Activated T-cell treated with anti-CD3 and anti-CD28 coated beads, Interleukin-2, amount 50 U/mL, for 72 hours (primary cell): ENCODE data around the gene EPAS1. TPM values are rescaled to one million over a fixed set of nuclear protein-coding genes. Genes with fewer than 3 reads are reported as not detected.
A peak's percentile ranks its signal among the peaks of the same experiment; 100 is the strongest.

Experiments
- ATAC-seq, 2 donors: fragments of 150-1000 bp; cut with Tn5 transposase; replicated peaks in 1 of 2; 2 replicates each; pipeline ENCODE4 v1.10.0; 2021; ENCODE audit warnings: moderate library complexity in 2 of 2, mild to moderate bottlenecking in 1 of 2
- DNase-seq, 2 donors: peaks; one replicate each; pipeline ENCODE4 v3.0.0; 2021 to 2022; ENCODE audit warnings: mixed read lengths in 1 of 2
- H3K27ac Mint-ChIP-seq: one replicate; pipeline ENCODE4 v1.8.0; 2022; ENCODE audit warnings: mild to moderate bottlenecking, moderate library complexity, mixed read lengths
- H3K27me3 Mint-ChIP-seq: one replicate; pipeline ENCODE4 v1.8.0; 2022; ENCODE audit warnings: low read depth, mixed read lengths
- H3K36me3 Mint-ChIP-seq, 2 donors: one replicate each; pipeline ENCODE4 v1.8.0; 2022; ENCODE audit warnings: mixed read lengths in 2 of 2, mild to moderate bottlenecking in 1 of 2; ENCODE audit not compliant: insufficient read depth in 2 of 2
- H3K4me1 Mint-ChIP-seq: one replicate; pipeline ENCODE4 v1.8.0; 2022; ENCODE audit warnings: low read depth, mixed read lengths
- H3K4me3 Mint-ChIP-seq, 2 donors: one replicate each; pipeline ENCODE4 v1.8.0; 2022; ENCODE audit warnings: mild to moderate bottlenecking in 2 of 2, mixed read lengths in 2 of 2, moderate library complexity in 2 of 2
- H3K9me3 Mint-ChIP-seq, 2 donors: one replicate each; pipeline ENCODE4 v1.8.0; 2022; ENCODE audit warnings: mixed read lengths in 2 of 2
- total RNA-seq, 2 donors: library from RNA; stranded (reverse); gene quantifications; one replicate each; pipeline ENCODE4 v1.2.3, GENCODE V29; 2022

The EPAS1 gene
- total RNA-seq, 2 donors from 2014 or later: 50.8 to 219 TPM

DNA sequence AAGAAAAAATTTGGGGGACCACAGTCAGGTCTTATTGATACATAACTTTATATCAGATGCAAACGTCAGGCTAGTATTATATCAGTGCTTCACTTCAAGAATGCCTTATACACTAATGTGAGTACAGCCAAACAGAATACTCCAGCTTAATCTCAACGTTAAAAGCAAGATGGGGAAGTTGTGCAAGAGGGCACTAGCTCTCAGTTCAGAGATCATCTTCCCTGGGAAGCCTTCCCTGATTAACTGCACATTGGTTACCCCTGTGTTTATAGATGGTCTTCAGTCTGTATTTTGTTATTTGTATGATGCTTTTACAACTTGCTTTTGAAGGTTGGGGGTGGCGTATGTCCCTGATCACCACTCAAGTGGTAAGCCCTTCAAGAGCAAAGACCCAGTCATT lies 11.4 kb downstream of the EPAS1 start:
- Mint-ChIP-seq H3K27ac (no peak overlapping the region), H3K4me1 (peaks cover 28% of the 10 kb centered on the region), H3K27me3 (peaks cover 52% of the 10 kb centered on the region), H3K9me3 (peaks cover 1 to 6% of the 10 kb centered on the region in 2 donors), H3K36me3 (peaks cover 0 to 5% of the 10 kb centered on the region in 2 donors), H3K4me3 (no peak overlapping the region)
- DNase-seq: no peak
- no peak for ATAC-seq

DNA sequence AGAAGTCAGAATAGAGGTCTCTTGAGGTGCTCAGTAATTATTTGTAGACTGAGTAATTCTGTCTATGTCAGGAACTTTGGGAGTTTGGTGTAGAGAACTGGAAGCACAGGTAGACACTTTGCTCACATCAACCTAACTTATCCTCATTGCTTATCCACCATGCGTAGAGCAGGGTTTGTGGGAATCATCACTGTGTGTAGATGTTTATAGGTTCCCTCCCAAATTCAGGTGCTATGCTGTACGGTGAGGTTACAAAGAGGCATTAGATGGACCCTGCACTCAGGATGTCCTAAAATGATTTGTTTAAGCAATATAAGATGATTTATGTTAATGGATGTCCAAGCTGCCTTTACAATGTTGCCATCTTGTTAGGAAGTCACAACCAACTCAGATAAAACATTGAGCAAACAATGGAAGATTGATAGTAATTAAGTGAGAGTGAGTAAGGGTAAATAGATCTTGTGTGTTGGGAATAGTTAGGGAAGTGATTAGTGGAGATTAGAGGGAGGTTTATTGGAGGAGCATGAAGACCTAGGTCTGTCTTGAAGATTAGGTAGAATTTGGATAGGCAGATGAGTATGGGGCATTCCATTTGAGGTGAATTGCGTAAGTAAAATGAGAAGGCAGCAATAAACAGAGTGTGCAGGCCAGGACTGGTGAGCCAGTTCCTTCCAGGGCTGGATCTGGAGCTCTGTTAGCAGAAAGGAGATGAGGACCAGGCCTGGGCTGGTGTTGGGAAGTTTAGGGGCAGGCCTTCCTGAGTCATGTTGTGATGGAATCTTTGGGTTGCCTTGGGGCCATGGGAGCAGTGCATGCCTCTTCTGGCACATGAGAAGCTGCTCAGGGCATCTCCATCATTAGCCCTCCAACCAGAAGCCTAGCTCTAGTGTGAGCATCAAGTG lies 12.1 kb downstream of the EPAS1 start:
- peaks cover 22% of the 10 kb centered on the region for H3K4me1 Mint-ChIP-seq
- peaks cover 1 to 6% of the 10 kb centered on the region in 2 donors for H3K9me3 Mint-ChIP-seq
- peaks cover 46% of the 10 kb centered on the region for H3K27me3 Mint-ChIP-seq
- DNase-seq: no peak
- ATAC-seq: no peak
- H3K4me3 Mint-ChIP-seq: no peak overlapping the region
- H3K36me3 Mint-ChIP-seq: peaks cover 0 to 5% of the 10 kb centered on the region in 2 donors
- H3K27ac Mint-ChIP-seq: no peak overlapping the region

DNA sequence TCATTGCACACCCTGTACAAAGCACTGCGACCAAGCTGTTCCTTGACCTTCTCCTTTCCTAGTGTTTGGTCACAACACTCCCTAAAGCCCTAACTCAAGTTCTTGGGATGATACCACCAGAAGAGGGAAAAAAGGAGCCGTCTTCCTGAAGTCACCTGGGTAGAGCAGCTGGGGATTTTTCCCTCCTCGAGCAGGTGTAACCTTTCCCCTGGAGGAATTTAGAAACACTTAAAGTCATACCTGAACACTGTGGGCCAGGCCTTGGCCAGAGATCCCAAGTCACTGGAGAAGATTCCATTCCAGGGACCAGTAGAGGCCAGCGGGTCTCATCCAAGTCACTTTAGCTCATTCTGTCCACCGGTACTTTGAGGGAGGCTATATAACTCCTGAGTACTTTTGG lies 13.2 kb downstream of the EPAS1 start:
- H3K9me3 Mint-ChIP-seq: peaks cover 0 to 4% of the 10 kb centered on the region in 2 donors
- H3K36me3 Mint-ChIP-seq: peaks cover 0 to 2% of the 10 kb centered on the region in 2 donors
- H3K4me3 Mint-ChIP-seq: no peak overlapping the region
- no peak for DNase-seq
- no peak overlapping the region for H3K27ac Mint-ChIP-seq
- H3K27me3 Mint-ChIP-seq: peaks cover 34% of the 10 kb centered on the region
- peaks cover 21% of the 10 kb centered on the region for H3K4me1 Mint-ChIP-seq
- ATAC-seq: no peak

DNA sequence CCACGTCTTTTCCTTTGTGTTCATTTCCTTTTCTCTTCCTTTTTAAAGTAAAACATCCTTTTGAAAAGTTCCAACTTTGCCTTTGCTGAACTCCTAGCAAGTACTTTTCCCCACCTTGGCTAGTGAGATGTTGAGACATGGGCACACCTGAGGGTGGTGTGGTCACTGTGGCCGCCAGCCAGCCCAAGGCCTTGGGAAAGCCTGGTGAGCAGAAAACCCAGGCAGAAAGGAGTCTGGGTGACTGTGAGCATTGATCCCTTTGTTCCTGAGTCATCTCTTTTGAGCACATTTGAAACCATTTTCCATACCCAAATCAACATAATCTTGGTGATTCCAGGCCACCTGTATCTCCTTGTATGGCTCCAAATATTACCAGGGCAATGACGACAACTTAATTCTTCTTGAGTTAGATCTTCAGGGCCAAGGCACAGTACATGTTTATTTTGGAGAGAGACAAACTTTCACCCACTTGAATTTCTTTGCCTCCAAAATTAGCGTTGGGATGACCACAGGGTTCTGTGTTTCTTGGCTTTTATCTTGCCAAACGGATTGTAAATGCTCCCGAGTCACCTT lies 14.5 kb downstream of the EPAS1 start:
- Mint-ChIP-seq H3K9me3 (peaks cover 0 to 4% of the 10 kb centered on the region in 2 donors), H3K36me3 (peaks cover 0 to 2% of the 10 kb centered on the region in 2 donors), H3K4me1 (peaks cover 22% of the 10 kb centered on the region), H3K4me3 (no peak overlapping the region), H3K27me3 (peaks cover 27% of the 10 kb centered on the region), H3K27ac (no peak overlapping the region)
- no peak for DNase-seq
- no peak for ATAC-seq

DNA sequence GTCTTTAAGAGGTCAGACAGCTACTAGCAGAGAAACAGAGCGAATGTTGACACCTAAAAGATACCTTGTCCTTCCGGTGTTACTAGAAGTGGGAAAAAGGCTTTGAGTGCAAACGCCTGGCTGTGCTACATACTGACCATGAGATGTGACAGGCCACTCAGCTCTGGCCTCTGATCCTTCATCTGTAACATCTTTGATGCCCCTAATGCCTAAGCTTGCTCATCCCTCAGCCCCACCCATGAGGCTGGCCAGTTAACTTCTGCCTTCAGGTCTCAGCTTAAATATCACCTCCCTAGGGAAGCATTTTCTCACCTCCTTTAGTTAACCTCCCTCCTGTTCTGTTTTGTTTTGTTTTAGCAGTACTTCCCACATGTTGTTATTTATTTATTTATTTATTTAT lies 15.9 kb downstream of the EPAS1 start:
- H3K27ac Mint-ChIP-seq: no peak overlapping the region
- no peak overlapping the region for H3K4me3 Mint-ChIP-seq
- ATAC-seq (no peak), DNase-seq (no peak)
- peaks cover 28% of the 10 kb centered on the region for H3K4me1 Mint-ChIP-seq
- H3K36me3 Mint-ChIP-seq: peaks cover 0 to 4% of the 10 kb centered on the region in 2 donors
- peaks cover 22% of the 10 kb centered on the region for H3K27me3 Mint-ChIP-seq
- peaks cover 0 to 4% of the 10 kb centered on the region in 2 donors for H3K9me3 Mint-ChIP-seq

DNA sequence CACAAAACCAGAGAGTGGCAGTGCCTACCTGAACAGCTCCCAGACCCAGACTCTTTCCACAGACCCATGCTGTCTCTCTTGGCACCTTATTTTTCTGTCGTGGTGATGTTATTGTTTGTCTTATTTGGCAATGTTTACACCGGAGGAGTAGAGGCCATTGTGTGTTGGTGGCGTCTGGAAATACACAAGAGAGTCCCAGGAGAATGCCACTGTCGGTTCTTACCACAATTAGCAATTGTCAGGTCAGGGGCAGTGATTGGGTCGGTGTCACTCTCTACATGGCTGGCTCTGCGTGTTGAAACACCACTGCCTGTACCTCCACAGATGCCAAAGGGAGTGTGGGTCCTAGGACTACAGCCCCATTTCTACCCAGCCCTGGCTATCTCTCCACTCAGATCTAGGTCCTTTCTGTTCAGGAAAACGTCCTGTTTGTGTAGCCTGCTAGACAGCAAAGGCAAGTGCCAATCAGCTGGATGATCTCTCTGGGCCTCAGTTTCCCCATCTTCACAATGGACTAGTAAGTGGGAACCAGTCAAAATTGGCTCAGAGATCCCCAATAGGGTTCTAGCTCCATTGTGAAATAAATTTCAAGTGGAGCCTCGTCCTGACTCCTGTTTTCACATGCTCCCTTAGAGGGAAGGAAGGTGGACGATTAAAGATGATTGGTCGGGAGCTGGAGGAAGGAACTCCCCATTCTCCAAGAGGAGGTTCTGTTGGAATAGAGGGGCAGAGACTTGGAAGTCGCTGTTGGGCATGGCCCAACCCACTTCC lies 17.0 kb downstream of the EPAS1 start:
- no peak for DNase-seq
- Mint-ChIP-seq H3K27me3 (peaks cover 10% of the 10 kb centered on the region), H3K27ac (no peak overlapping the region), H3K36me3 (peaks cover 0 to 4% of the 10 kb centered on the region in 2 donors), H3K9me3 (peaks cover 0 to 2% of the 10 kb centered on the region in 2 donors), H3K4me1 (peaks cover 28% of the 10 kb centered on the region), H3K4me3 (no peak overlapping the region)
- ATAC-seq: no peak

DNA sequence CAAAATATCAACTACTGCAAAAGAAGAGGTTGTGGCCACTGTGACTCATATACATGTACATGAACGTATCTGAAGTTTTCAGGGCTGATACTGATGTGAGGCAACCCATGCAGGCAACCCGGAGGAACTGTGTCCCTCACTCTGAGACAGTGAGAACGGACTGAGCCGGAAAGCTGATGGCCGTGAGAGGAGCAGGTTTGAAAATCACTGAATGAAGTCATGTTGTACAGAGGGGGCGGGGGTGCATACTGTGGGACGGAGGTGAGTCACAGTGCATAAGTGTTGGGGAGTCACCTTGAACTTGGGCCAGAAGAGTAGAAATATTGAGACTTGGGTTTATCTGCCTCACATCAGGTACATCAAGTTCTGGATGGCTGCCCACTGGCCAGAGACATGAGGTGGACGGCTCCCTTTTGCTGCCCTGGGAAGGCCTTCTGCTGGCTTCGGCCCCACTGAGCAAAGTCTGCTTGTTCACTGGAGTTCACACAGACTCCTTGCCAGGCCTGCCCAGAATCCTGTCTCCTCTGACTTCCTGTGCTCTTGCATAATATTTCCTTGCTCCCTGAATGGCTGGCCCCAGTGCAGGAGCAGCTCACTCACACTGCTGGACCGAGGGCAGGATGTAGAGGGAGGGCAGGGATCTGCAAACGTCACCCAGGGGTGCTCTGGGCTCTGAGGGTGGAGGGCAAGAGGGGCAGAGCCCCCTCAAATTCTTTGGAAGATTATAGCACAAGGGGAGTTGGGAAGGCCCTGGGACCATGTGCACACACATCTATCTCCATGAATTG lies 18.1 kb downstream of the EPAS1 start:
- peaks cover 0 to 3% of the 10 kb centered on the region in 2 donors for H3K36me3 Mint-ChIP-seq
- no peak overlapping the region for H3K27ac Mint-ChIP-seq
- no peak overlapping the region for H3K4me3 Mint-ChIP-seq
- peak; percentile 41 to 48 for DNase-seq
- H3K9me3 Mint-ChIP-seq: no peaks in the 10 kb centered on the region
- peaks cover 6% of the 10 kb centered on the region for H3K27me3 Mint-ChIP-seq
- peaks cover 28% of the 10 kb centered on the region for H3K4me1 Mint-ChIP-seq
- peak; percentile 86 for ATAC-seq

DNA sequence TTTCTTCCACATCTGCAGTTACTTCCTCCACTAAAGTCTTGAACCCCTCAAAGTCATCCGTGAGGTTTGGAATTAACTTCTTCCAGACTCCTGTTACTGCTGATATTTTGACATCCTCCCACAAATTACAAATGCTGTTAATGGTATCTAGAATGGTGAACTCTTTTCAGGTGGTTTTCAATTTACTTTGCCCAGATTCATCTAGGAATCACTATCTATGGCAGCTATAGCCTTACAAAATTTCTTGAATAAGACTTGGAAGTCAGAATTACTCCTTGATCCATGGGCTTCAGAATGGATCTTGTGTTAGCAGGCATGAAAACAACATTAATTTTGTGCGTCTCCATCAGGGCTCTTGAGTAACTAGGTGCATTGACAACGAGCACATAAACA lies 19.9 kb downstream of the EPAS1 start:
- H3K27me3 Mint-ChIP-seq: no peaks in the 10 kb centered on the region
- DNase-seq: no peak
- H3K4me1 Mint-ChIP-seq: peaks cover 22% of the 10 kb centered on the region
- H3K36me3 Mint-ChIP-seq: peaks cover 0 to 3% of the 10 kb centered on the region in 2 donors
- ATAC-seq: no peak
- no peak overlapping the region for H3K4me3 Mint-ChIP-seq
- no peaks in the 10 kb centered on the region for H3K9me3 Mint-ChIP-seq
- no peak overlapping the region for H3K27ac Mint-ChIP-seq

DNA sequence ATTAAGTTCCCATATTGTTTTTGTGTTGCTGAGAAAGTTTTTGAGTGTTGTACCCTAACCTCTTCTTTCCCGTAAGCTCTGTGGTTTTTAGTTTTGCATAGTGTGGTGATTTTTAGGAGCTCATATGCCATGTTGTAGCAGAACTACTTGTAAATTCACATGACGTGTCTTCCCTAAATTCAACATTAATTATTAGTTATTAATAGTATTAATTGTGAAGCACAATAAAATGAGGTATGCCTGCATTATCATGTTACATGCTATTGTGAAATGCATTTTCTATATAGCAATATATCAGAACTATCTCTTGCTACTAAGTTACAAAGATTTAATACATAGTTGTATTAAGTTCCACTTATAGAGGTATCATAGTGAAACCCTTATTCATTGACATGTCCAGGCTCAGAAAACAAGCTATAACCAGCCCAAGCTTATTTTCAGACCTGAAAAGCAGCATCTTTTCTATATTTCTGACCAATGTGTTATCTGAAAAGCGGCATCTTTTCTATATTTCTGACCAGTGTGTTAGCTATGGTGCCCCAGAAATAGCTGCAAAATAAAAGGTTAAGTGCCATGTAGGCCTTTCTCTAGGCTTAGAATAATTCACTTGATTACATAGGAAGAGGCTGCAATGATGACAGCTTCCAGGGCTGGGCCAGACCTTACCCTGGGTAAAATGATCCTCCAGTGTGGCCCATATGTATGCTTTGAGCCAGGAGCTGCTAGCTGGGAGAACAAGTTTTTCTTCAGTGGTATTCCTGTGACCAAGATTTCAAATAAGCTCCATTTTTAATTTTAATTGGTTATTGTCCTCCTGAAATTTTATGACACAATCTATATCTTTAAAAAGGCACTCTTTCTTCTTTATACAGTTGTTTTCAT lies 21.6 kb downstream of the EPAS1 start:
- H3K4me1 Mint-ChIP-seq: peaks cover 22% of the 10 kb centered on the region

DNA sequence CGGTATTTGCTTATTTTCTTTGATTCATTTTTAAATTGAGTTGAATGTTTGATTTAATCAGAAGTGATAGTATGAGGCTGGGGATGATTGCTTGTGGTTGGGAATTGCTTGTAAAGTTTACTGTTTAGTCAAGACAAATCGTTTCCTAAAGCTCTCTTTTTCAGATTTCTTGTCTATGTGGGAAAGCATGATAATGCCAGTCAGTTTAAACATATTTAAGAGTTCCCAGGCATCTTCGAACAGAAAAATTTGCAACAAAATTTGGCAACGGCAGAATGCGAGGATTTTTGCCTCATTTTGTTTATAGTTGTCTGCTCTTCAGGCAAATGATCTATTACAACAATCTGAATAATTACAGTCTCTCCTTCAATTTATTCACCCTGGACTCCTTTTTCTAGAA lies 22.5 kb downstream of the EPAS1 start:
- H3K27me3 Mint-ChIP-seq: peaks cover 5% of the 10 kb centered on the region
- ATAC-seq (no peak), DNase-seq (no peak)
- no peaks in the 10 kb centered on the region for H3K9me3 Mint-ChIP-seq
- H3K27ac Mint-ChIP-seq: no peak overlapping the region
- peaks cover 0 to 3% of the 10 kb centered on the region in 2 donors for H3K36me3 Mint-ChIP-seq
- H3K4me3 Mint-ChIP-seq: no peak overlapping the region
- H3K4me1 Mint-ChIP-seq: peaks cover 18% of the 10 kb centered on the region

More for the DNA sequence above, 21.6 kb downstream of the EPAS1 start:
- no peak overlapping the region for H3K4me3 Mint-ChIP-seq
- ATAC-seq (no peak), DNase-seq (no peak)
- peaks cover 5% of the 10 kb centered on the region for H3K27me3 Mint-ChIP-seq
- H3K36me3 Mint-ChIP-seq: peaks cover 0 to 3% of the 10 kb centered on the region in 2 donors
- H3K27ac Mint-ChIP-seq: no peak overlapping the region
- no peaks in the 10 kb centered on the region for H3K9me3 Mint-ChIP-seq

DNA sequence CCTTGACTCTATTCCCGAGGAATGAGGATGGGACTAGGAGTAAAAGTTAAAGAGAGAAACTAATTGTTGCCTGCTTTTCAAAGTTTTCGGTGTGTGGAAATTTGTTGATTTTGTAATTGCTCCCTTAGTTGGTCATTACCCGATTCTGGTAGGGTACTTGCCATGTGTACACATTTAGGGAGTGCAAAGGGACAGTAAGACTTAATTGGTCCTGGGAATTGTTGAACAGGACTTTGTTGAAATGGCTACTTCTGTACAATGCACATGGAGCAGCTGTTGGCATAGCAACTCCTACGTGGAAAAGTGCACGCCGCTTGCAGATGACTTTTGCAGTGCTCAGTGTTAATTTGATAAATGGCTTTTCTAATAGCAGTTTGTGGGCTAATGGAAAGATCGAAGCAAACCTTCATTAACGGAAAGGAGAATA lies 22.9 kb downstream of the EPAS1 start:
- DNase-seq (no peak), ATAC-seq (no peak)
- H3K27ac Mint-ChIP-seq: no peak overlapping the region
- no peaks in the 10 kb centered on the region for H3K9me3 Mint-ChIP-seq
- peaks cover 13% of the 10 kb centered on the region for H3K4me1 Mint-ChIP-seq
- H3K4me3 Mint-ChIP-seq: no peak overlapping the region
- peaks cover 5% of the 10 kb centered on the region for H3K27me3 Mint-ChIP-seq
- peaks cover 0 to 3% of the 10 kb centered on the region in 2 donors for H3K36me3 Mint-ChIP-seq

DNA sequence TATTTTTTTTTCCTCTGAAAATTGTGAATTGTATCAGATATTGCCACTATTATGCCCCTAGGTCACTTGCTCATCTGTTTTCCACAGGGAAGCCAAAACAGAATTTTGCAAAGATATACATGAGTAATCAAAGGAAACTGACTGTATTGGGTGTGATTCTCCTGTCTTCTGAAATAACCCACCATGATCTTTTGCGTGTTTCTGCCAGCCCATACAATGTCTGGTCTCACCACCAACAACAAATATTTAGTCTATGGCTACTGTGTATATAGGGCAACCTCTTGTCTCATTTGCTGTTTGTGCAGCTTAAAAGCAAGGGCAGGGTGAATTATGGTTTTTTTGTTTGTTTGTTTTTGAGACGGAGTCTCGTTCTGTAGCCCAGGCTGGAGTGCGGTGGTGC lies 26.5 kb downstream of the EPAS1 start:
- Mint-ChIP-seq H3K4me1 (peaks cover 8% of the 10 kb centered on the region), H3K4me3 (no peak overlapping the region), H3K27ac (no peak overlapping the region), H3K9me3 (no peaks in the 10 kb centered on the region), H3K36me3 (no peaks in the 10 kb centered on the region), H3K27me3 (peaks cover 5% of the 10 kb centered on the region)
- ATAC-seq: no peak
- DNase-seq: no peak
